Glomerular visceral epithelial cell (primary cell): ENCODE measurements around the gene LST1.

ENCODE experiments used
- DNase-seq: peaks from one replicate; pipeline ENCODE4 v3.0.0-alpha.2; 2016; ENCODE audit errors: extremely low spot score

LST1 gene

GRCh38 chr6:31559958-31560696 lies 25.9 kb upstream of the LST1 start:
- DNase-seq = peak; percentile 90

DNA sequence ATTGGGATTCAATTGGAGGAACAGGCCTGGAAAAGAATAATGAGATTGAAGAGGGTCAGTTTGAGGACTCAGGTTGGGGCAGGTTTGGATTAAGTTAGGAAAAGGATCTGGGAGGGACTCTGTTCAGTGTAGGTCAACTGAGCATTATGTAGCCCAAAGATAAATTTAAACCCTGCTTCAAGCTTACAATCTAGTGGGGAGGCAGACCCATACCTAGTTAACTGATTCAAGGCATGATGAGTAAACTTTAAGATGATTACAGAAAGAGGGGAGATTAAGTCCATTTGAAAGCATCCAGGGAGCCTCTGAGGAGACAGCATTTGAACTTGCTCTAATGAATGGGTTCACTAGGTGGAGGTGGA lies 25.4 kb upstream of the LST1 start:
- DNase-seq = no peak

GRCh38 chr6:31567531-31568370 lies 18.3 kb upstream of the LST1 start:
- DNase-seq = no peak

DNA sequence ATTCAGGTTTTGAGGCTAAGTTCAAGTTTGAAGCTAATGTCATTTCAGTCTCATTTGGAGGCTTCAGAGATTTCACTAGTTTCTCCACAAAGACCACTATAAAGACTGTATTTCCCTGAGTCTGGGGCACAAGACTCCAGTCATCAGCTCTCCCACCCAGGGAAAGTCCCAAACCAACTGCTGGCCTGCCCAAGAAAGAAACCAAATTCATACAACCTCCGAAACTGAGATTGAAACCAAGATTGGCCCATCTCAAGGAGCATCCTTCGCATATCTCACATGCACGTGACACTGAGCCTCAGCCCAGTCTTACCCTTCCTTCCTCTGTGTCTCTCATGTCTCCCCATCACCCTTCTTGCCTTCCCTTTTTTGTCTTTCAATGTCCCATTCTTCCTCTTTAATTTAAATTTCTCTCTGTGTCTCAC lies 17.5 kb upstream of the LST1 start:
- no peak for DNase-seq

GRCh38 chr6:31569861-31570536 lies 16.1 kb upstream of the LST1 start:
- DNase-seq = no peak

DNA sequence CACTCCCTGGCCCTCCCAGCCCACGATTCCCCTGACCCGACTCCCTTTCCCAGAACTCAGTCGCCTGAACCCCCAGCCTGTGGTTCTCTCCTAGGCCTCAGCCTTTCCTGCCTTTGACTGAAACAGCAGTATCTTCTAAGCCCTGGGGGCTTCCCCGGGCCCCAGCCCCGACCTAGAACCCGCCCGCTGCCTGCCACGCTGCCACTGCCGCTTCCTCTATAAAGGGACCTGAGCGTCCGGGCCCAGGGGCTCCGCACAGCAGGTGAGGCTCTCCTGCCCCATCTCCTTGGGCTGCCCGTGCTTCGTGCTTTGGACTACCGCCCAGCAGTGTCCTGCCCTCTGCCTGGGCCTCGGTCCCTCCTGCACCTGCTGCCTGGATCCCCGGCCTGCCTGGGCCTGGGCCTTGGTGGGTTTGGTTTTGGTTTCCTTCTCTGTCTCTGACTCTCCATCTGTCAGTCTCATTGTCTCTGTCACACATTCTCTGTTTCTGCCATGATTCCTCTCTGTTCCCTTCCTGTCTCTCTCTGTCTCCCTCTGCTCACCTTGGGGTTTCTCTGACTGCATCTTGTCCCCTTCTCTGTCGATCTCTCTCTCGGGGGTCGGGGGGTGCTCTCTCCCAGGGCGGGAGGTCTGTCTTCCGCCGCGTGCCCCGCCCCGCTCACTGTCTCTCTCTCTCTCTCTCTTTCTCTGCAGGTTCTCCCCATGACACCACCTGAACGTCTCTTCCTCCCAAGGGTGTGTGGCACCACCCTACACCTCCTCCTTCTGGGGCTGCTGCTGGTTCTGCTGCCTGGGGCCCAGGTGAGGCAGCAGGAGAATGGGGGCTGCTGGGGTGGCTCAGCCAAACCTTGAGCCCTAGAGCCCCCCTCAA lies 13.8 kb upstream of the LST1 start, which contains the start of gene LTA:
LTA (plus strand) TSS at position 249 of the 871 bp plus-strand sequence; CDS start at position 703, 454 bp downstream.
- DNase-seq = no peak

GRCh38 chr6:31573239-31574105 lies 12.6 kb upstream of the LST1 start:
- DNase-seq = no peak

- no peak for DNase-seq
Observed at GRCh38 chr6:31574106-31575061, 11.7 kb upstream of the LST1 start.

DNA sequence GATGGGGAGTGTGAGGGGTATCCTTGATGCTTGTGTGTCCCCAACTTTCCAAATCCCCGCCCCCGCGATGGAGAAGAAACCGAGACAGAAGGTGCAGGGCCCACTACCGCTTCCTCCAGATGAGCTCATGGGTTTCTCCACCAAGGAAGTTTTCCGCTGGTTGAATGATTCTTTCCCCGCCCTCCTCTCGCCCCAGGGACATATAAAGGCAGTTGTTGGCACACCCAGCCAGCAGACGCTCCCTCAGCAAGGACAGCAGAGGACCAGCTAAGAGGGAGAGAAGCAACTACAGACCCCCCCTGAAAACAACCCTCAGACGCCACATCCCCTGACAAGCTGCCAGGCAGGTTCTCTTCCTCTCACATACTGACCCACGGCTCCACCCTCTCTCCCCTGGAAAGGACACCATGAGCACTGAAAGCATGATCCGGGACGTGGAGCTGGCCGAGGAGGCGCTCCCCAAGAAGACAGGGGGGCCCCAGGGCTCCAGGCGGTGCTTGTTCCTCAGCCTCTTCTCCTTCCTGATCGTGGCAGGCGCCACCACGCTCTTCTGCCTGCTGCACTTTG lies 10.7 kb upstream of the LST1 start, which contains the start of gene TNF:
TNF (plus strand) TSS at position 231 of the 567 bp plus-strand sequence; CDS start at position 408, 177 bp downstream.
- DNase-seq = peak; percentile 92

GRCh38 chr6:31575952-31576685 lies 10.0 kb upstream of the LST1 start:
- DNase-seq = no peak

- no peak for DNase-seq
Observed at GRCh38 chr6:31576897-31577578, 9.0 kb upstream of the LST1 start.

GRCh38 chr6:31577579-31577966 lies 8.5 kb upstream of the LST1 start:
- DNase-seq = no peak

GRCh38 chr6:31578184-31579118 lies 7.6 kb upstream of the LST1 start:
- peak; percentile 66 for DNase-seq

DNA sequence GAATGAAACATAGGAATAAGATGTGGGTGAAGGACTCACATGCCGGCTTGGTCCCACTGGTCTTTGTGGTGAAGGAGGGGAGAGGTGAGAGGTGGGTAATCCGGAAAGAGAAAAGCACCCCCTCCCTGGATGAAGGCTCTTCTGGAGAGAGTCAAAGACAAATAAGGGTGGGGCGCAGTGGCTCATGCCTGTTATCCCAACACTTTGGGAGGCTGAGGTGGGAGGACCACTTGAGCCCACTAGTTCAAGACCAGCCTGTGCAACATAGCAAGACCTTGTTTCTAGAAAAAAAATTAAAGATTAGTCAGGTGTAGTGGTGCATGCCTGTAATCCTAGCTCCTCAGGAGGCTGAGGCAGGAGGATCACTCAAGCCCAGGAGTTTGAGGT lies 7.0 kb upstream of the LST1 start:
- DNase-seq = no peak

DNA sequence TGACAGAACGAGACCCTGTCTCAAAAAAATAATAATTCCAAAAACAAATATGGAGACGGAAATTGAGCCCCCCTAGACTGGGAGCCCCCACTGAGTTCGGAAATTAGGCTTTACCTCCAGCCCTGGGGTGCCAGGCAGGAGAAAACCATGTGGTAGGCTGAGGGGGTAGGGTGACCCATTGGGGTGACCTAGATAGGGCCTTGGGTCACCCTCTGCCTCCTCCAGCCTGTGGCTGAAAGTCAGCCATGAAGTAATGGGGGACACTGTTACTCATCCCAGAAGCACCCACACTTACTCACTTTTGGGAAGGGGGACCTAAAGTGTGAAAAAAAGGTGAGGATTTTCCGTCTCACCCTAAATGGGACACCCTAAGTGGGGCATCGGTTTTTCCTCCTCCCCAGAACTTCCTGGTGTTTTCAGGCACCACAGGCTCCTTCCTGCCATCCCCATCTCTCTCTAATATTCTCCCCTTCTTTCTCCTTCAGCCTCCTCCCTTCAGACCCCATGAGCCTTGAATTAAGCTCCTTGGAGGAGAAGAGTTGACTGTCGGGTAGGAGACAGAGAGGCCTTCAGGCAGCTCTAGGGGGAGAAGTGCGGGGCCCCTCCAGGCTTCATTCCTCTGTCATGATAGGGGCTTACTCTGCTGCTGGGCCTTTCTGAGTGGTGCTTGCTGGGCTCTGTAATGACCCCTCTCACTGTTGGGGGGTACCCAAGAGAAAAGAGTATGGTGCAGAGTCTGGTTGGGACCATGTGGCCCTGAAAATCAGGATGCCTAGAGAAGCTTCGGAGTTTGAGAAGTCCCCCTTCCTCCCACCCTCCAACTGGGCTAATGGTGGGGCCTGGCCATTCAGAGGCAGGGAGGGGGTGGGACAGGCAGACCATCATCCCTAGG lies 6.3 kb upstream of the LST1 start:
- DNase-seq = no peak

DNA sequence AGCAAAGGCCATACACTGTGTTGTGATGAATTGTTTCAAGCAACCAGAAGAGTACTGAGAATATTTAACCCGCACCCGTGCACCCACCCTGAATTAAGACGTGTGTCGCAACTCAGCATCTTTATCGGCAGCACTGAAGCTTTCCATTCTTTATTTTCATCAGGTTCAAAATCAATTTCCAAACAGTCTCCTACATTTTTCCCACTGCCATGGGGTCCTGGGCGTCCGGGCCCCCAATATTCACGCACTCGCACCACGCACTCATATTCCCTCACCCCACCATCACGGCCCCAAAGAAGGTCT lies 5.7 kb upstream of the LST1 start:
- no peak for DNase-seq
